Sigmoid colon (tissue), 7 donors: ENCODE results near the gene CFAP57. TPM values are rescaled to one million over a fixed set of nuclear protein-coding genes. Genes with fewer than 3 reads are reported as not detected.
"Not testable (repeated sequence)": the region's sequence is repeated elsewhere in the genome, so short reads cannot be mapped to it uniquely, and the experiment has no call there.

Experiments
- DNase-seq: peaks from one replicate; pipeline ENCODE4 v3.0.0-alpha.2; 2019
- H3K27ac ChIP-seq, 4 donors: fragments of 200-600 bp; sonication (generic); one replicate each; pipeline ENCODE4 v1.5.1; 2016 to 2019; ENCODE audit warnings: mild to moderate bottlenecking in 1 of 4
- H3K27me3 ChIP-seq, 3 donors: fragments of 200-600 bp; sonication (generic); one replicate each; pipeline ENCODE4 v1.5.1; 2019; ENCODE audit warnings: mild to moderate bottlenecking in 1 of 3
- H3K36me3 ChIP-seq, 4 donors: fragments of 200-600 bp; sonication (generic); one replicate each; pipeline ENCODE4 v1.5.1; 2016 to 2019
- H3K4me1 ChIP-seq, 4 donors: fragments of 200-600 bp; sonication (generic); one replicate each; pipeline ENCODE4 v1.5.1; 2017 to 2019
- H3K4me3 ChIP-seq, 4 donors: fragments of 200-600 bp; sonication (generic); one replicate each; pipeline ENCODE4 v1.5.1; 2017 to 2019; ENCODE audit warnings: mild to moderate bottlenecking in 2 of 4, moderate library complexity in 1 of 4
- H3K9me3 ChIP-seq, 4 donors: fragments of 200-600 bp in 3 of 4; sonication (generic) in 3 of 4; one replicate each; pipeline versions ENCODE4 v1.5.1 to v1.6.1; 2013 to 2019
- EP300 ChIP-seq, 4 donors: sonication (generic); formaldehyde crosslinking; IDR thresholded peaks; one replicate each; pipeline ENCODE4 v1.6.1; 2017; ENCODE audit warnings: antibody characterized with exemption in 4 of 4
- POLR2A ChIP-seq, 2 donors: fragments of 450-650 bp; IDR thresholded peaks; one replicate each; pipeline ENCODE4 v1.6.1; 2016; ENCODE audit warnings: antibody characterized with exemption in 2 of 2, mild to moderate bottlenecking in 2 of 2, moderate library complexity in 2 of 2
- POLR2AphosphoS5 ChIP-seq, 4 donors: sonication (generic); formaldehyde crosslinking; IDR thresholded peaks; one replicate each; pipeline ENCODE4 v1.6.1; 2017; ENCODE audit warnings: antibody characterized with exemption in 4 of 4
- WGBS, 2 donors: extraction: QIAGEN DNeasy Blood & Tissue Kit; methylation state at CpG; one replicate each; pipeline ENCODE4 v1.1.7; 2013; 5-methylcytosine and 5-hydroxymethylcytosine counted together
- intact Hi-C: fragments of 100-400 bp; cut with DNase I; formaldehyde crosslinking; loops from one replicate; pipeline ENCODE4 v1.15.1; 2023
- polyA plus RNA-seq, 3 donors: library from polyadenylated mRNA; stranded (reverse); fragments of 200-250 nt; gene quantifications; one replicate each; pipeline ENCODE4 v1.2.3, GENCODE V29; 2013
- total RNA-seq, 4 donors: library from RNA; depleted of rRNA; stranded (reverse); fragments of >200 nt; gene quantifications; one replicate each; pipeline ENCODE4 v1.1.0, GENCODE V29; 2016
- TF ChIP-seq, protein P1 (sequence below), 4 experiments: fragments of 450-650 bp in 3 of 4; fragments of 200-600 bp in 1 of 4; IDR thresholded peaks; one replicate each; pipeline ENCODE4 v1.5.1; 2016 to 2019; ENCODE audit warnings: antibody characterized with exemption in 4 of 4, mild to moderate bottlenecking in 3 of 4, moderate library complexity in 2 of 4
- donor health status: healthy with polysubstance abuse.
- donor health status: Bipolar disorder and iron deficiency.
- donor health status: healthy.

Gene CFAP57
- total and polyA plus RNA-seq, 7 donors: under 0.01 to 0.06 TPM; not detected in 5

DNA sequence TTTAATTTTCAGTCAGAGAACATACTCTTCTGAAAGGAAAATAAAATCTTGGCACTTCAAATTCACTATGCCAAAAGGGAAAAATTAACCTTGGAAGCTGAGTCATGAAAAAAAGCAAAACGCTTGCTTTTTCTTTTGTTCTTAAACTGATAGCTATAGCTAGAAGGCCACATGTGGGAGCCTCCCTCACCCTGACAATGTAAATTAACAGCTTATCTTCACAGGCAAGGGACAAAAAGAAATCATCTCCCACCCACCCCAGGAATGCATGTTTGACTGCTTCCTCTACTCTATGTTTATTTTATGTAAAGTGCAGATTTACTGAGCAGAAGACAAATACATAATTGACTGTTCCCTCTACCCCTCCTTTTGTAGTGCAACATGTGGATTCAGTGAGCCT is 38.1 kb upstream of the CFAP57 start:
- Histone ChIP-seq H3K4me3 (no peak overlapping the region), H3K4me1 (no peaks in the 10 kb centered on the region), H3K27ac (no peak overlapping the region), H3K9me3 (no peaks in the 10 kb centered on the region), H3K27me3 (peaks cover 0 to 10% (median 0%) of the 10 kb centered on the region in 3 donors), H3K36me3 (no peaks in the 10 kb centered on the region)
- intact Hi-C loops: no loop called here
- TF ChIP-seq POLR2AphosphoS5 (IDR thresholded peaks at IDR 0.05) (no peak), EP300 (IDR thresholded peaks at IDR 0.05) (no peak), POLR2A (IDR thresholded peaks at IDR 0.05) (no peak)
- TF ChIP-seq, protein P1, sequence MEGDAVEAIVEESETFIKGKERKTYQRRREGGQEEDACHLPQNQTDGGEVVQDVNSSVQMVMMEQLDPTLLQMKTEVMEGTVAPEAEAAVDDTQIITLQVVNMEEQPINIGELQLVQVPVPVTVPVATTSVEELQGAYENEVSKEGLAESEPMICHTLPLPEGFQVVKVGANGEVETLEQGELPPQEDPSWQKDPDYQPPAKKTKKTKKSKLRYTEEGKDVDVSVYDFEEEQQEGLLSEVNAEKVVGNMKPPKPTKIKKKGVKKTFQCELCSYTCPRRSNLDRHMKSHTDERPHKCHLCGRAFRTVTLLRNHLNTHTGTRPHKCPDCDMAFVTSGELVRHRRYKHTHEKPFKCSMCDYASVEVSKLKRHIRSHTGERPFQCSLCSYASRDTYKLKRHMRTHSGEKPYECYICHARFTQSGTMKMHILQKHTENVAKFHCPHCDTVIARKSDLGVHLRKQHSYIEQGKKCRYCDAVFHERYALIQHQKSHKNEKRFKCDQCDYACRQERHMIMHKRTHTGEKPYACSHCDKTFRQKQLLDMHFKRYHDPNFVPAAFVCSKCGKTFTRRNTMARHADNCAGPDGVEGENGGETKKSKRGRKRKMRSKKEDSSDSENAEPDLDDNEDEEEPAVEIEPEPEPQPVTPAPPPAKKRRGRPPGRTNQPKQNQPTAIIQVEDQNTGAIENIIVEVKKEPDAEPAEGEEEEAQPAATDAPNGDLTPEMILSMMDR (IDR thresholded peaks at IDR 0.05): no peak
- WGBS, 2 donors: 64 to 77% methylated on average over 1 of the region's 1 CpG
- no peak for DNase-seq

DNA sequence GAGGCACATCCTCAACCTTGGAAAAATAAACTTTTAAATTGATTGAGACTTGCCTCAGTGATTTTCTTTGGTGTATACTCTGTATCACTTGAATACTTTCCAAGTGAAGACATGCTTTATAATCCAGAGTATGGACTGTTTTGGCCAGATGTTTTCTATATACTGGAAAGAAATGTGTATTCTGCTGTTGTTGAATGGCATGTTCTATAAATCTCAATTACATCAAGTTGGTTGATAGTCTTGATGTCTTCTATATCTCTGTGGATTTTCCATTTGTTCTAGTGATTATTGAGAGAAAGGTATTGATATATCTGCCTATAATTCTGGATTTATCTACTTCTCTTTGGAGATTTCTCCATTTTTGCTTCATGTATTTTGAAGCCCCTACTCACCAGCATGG is 37.5 kb upstream of the CFAP57 start:
- DNase-seq: no peak

DNA sequence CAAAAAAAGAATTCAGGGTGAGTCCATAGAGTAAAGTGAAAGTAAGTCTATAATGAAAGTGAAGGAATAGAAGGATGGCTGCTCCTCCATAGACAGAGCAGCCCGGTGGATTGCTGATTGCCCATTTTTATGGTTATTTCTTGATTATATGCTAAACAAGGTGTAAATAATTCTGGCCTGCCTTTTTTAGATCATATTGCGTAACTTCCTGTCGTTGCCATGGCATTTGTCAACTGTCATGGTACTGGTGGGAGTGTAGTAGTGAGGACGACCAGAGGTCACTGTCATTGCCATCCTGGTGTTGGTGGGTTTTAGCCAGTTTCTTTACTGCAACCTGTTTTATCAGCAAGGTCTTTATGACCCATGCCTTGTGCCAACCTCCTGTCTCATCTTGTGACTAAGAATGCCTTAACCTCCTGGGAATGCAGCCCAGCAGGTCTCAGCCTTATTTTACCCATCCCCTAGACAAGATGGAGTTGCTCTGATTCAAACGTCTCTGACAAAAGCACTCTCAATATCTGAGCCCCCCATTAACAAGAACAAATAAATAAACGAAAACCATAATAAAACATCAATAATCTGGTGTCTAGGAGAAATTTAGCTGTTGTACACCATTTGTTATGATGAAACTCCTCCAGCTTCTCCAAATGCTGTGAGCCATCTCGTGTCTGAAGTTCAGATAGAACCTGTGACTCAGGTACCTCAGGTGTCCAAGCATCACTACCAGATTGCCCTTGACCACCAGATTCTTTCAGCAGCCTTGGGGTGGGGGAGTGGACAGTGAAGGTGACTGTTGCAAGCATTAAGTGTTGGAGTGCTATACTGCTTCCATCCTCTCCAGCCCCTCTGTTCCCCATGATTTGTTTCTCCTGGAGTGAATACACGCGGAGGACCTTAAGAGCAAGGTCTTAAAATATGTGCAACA is 36.0 kb upstream of the CFAP57 start:
- intact Hi-C loops: no loop called here
- H3K27ac ChIP-seq: no peak overlapping the region
- no peak overlapping the region for H3K4me3 ChIP-seq
- peaks cover 0 to 3% (median 0%) of the 10 kb centered on the region in 4 donors for H3K9me3 ChIP-seq
- no peaks in the 10 kb centered on the region for H3K36me3 ChIP-seq
- H3K27me3 ChIP-seq: peaks cover 0 to 4% (median 0%) of the 10 kb centered on the region in 3 donors
- no peaks in the 10 kb centered on the region for H3K4me1 ChIP-seq
- 63 to 77% methylated on average over 9 of the region's 9 CpGs for WGBS, 2 donors
- no peak for DNase-seq
- TF ChIP-seq POLR2A (IDR thresholded peaks at IDR 0.05): no peak
- no peak for TF ChIP-seq POLR2AphosphoS5 (IDR thresholded peaks at IDR 0.05)
- no peak for TF ChIP-seq EP300 (IDR thresholded peaks at IDR 0.05)
- TF ChIP-seq, protein P1 (IDR thresholded peaks at IDR 0.05): no peak

More for the DNA sequence above, 37.5 kb upstream of the CFAP57 start:
- peaks cover 0 to 8% (median 0%) of the 10 kb centered on the region in 3 donors for H3K27me3 ChIP-seq
- intact Hi-C loops: no loop called here
- no peaks in the 10 kb centered on the region for H3K9me3 ChIP-seq
- no peaks in the 10 kb centered on the region for H3K36me3 ChIP-seq
- TF ChIP-seq POLR2A (IDR thresholded peaks at IDR 0.05): no peak
- no peak for TF ChIP-seq EP300 (IDR thresholded peaks at IDR 0.05)
- TF ChIP-seq, protein P1 (IDR thresholded peaks at IDR 0.05): no peak
- TF ChIP-seq POLR2AphosphoS5 (IDR thresholded peaks at IDR 0.05): no peak
- H3K4me3 ChIP-seq: no peak overlapping the region
- no peak overlapping the region for H3K27ac ChIP-seq
- no peaks in the 10 kb centered on the region for H3K4me1 ChIP-seq

DNA sequence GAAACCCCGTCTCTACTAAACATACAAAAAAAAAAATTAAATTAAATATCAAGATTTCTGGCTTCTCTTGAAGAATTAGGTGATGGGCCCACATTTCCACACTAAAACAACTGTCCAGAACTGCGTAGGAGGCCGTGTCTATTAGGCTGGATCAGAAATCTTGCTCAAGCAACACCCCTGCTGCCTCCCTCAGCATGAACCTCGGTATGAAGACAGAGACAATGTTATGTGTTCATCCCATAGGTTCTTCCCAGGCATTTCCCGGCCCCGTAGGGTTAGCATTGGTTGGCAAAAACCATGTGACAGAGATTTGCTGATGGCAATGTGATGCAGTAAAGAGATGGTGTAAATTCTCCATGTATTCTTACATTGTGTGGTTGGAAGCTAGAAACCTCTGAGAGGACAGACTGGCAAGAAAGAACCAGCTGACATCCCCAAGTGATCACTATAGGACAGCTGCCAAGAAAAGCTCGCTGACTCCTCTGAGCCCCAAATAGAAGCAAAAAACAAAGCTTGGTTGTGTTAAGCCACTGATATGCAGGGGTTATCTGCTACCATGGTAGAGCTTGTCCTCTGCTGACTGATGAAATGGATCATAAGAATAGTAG is 34.6 kb upstream of the CFAP57 start:
- 89% methylated on average over 7 of the region's 7 CpGs for WGBS, 2 donors
- no peaks in the 10 kb centered on the region for H3K27me3 ChIP-seq
- intact Hi-C loops: no loop called here
- no peak overlapping the region for H3K27ac ChIP-seq
- H3K36me3 ChIP-seq: no peaks in the 10 kb centered on the region
- H3K9me3 ChIP-seq: peaks cover 0 to 3% (median 0%) of the 10 kb centered on the region in 4 donors
- no peak overlapping the region for H3K4me3 ChIP-seq
- TF ChIP-seq POLR2A (IDR thresholded peaks at IDR 0.05) (no peak), POLR2AphosphoS5 (IDR thresholded peaks at IDR 0.05) (no peak), EP300 (IDR thresholded peaks at IDR 0.05) (no peak)
- TF ChIP-seq, protein P1 (IDR thresholded peaks at IDR 0.05): no peak
- no peak for DNase-seq
- H3K4me1 ChIP-seq: no peaks in the 10 kb centered on the region

DNA sequence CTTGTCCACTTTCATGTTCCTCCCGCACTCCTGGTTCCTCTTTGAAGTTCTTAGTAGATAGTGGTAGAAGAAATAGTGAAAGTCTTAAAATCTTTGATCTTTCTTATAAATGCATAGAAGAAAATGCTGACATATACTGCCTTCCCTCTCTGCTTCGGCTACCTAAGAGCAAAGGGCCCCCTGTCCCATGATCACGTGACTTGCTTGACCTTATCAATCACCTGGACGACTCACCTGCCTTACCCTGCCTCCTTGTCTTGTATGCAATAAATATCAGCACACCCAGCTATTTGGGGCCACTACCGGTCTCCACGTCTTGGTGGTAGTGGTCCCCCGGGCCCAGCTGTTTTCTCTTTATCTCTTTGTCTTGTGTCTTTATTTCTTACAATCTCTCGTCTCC is 32.8 kb upstream of the CFAP57 start:
- DNase-seq, H3K4me1 ChIP-seq, H3K36me3 ChIP-seq, intact Hi-C loops, H3K27ac ChIP-seq, H3K4me3 ChIP-seq, H3K27me3 ChIP-seq, H3K9me3 ChIP-seq: not testable (repeated sequence)
- WGBS, 2 donors: 90 to 91% methylated on average over 8 of the region's 8 CpGs
